ENCODE measurements around the gene EPAS1. TPM values are rescaled to one million over a fixed set of nuclear protein-coding genes. Genes with fewer than 3 reads are reported as not detected.

Gene EPAS1
- total and polyA plus RNA-seq, 2 of the 13 experiments (the other 11 are each of a cell fraction or from before 2014, with no cell fraction given), result 47.1 to 182 TPM

DNA sequence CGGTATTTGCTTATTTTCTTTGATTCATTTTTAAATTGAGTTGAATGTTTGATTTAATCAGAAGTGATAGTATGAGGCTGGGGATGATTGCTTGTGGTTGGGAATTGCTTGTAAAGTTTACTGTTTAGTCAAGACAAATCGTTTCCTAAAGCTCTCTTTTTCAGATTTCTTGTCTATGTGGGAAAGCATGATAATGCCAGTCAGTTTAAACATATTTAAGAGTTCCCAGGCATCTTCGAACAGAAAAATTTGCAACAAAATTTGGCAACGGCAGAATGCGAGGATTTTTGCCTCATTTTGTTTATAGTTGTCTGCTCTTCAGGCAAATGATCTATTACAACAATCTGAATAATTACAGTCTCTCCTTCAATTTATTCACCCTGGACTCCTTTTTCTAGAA, 22.5 kb downstream of the EPAS1 start (continued):
- TF ChIP-seq ZNF264 (CRISPR knock-in tag; IDR thresholded peaks at IDR 0.05), result no peak
- TF ChIP-seq, protein P1, sequence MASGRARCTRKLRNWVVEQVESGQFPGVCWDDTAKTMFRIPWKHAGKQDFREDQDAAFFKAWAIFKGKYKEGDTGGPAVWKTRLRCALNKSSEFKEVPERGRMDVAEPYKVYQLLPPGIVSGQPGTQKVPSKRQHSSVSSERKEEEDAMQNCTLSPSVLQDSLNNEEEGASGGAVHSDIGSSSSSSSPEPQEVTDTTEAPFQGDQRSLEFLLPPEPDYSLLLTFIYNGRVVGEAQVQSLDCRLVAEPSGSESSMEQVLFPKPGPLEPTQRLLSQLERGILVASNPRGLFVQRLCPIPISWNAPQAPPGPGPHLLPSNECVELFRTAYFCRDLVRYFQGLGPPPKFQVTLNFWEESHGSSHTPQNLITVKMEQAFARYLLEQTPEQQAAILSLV (CRISPR knock-in tag; IDR thresholded peaks at IDR 0.05; ENCODE audit: borderline replicate concordance), result no peak
- no peak for TF ChIP-seq DPF2 (CRISPR knock-in tag; IDR thresholded peaks at IDR 0.05; ENCODE audit: borderline replicate concordance, low read depth)
- no peak for TF ChIP-seq RBAK (CRISPR knock-in tag; IDR thresholded peaks at IDR 0.05)
- TF ChIP-seq, protein P2, sequence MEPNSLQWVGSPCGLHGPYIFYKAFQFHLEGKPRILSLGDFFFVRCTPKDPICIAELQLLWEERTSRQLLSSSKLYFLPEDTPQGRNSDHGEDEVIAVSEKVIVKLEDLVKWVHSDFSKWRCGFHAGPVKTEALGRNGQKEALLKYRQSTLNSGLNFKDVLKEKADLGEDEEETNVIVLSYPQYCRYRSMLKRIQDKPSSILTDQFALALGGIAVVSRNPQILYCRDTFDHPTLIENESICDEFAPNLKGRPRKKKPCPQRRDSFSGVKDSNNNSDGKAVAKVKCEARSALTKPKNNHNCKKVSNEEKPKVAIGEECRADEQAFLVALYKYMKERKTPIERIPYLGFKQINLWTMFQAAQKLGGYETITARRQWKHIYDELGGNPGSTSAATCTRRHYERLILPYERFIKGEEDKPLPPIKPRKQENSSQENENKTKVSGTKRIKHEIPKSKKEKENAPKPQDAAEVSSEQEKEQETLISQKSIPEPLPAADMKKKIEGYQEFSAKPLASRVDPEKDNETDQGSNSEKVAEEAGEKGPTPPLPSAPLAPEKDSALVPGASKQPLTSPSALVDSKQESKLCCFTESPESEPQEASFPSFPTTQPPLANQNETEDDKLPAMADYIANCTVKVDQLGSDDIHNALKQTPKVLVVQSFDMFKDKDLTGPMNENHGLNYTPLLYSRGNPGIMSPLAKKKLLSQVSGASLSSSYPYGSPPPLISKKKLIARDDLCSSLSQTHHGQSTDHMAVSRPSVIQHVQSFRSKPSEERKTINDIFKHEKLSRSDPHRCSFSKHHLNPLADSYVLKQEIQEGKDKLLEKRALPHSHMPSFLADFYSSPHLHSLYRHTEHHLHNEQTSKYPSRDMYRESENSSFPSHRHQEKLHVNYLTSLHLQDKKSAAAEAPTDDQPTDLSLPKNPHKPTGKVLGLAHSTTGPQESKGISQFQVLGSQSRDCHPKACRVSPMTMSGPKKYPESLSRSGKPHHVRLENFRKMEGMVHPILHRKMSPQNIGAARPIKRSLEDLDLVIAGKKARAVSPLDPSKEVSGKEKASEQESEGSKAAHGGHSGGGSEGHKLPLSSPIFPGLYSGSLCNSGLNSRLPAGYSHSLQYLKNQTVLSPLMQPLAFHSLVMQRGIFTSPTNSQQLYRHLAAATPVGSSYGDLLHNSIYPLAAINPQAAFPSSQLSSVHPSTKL (CRISPR knock-in tag; IDR thresholded peaks at IDR 0.05), result no peak
- no peak for TF ChIP-seq EED (CRISPR knock-in tag; IDR thresholded peaks at IDR 0.05)
- no peak for TF ChIP-seq FOXM1 (CRISPR knock-in tag; IDR thresholded peaks at IDR 0.05)
- TF ChIP-seq MBD4 (IDR thresholded peaks at IDR 0.05; ENCODE audit: borderline replicate concordance, low read length), result no peak

DNA sequence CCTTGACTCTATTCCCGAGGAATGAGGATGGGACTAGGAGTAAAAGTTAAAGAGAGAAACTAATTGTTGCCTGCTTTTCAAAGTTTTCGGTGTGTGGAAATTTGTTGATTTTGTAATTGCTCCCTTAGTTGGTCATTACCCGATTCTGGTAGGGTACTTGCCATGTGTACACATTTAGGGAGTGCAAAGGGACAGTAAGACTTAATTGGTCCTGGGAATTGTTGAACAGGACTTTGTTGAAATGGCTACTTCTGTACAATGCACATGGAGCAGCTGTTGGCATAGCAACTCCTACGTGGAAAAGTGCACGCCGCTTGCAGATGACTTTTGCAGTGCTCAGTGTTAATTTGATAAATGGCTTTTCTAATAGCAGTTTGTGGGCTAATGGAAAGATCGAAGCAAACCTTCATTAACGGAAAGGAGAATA, 22.9 kb downstream of the EPAS1 start:
- ATAC-seq (no peak), FAIRE-seq (no peak), DNase-seq (ENCODE audit: low spot score) (no peak)
- Histone ChIP-seq H3K36me3 (replicated peaks in 1 of 2; ENCODE audit: control insufficient read depth in 1 of 2, insufficient read depth in 2 of 2, low read length in 2 of 2) (peaks cover 2 to 3% of the 10 kb centered on the region in 2 experiments; a peak in 2 of 5 replicates), H3K79me2 (ENCODE audit: insufficient read depth, low read length) (peaks cover 96% of the 10 kb centered on the region), H3K27ac (ENCODE audit: extremely low read length, insufficient read depth, low read length) (peak overlapping the region; percentile 34), H3K9ac (ENCODE audit: insufficient read depth, low read depth, low read length) (no peak overlapping the region), H3K4me1 (ENCODE audit: insufficient read depth, low read length) (peaks cover 99% of the 10 kb centered on the region), H3K4me3 (replicated peaks in 1 of 3; ENCODE audit: insufficient read depth in 1 of 3, low read depth in 2 of 3, low read length in 3 of 3) (no peak overlapping the region; a peak in 1 of 6 replicates), H4K20me1 (ENCODE audit: insufficient read depth, low read length) (peaks cover 31% of the 10 kb centered on the region; the same call in 1 of the 2 replicates), H3K9me3 (ENCODE audit: low read length) (no peaks in the 10 kb centered on the region), H3K27me3 (ENCODE audit: control insufficient read depth in 1 of 2, insufficient read depth in 2 of 2, low read length in 2 of 2) (no peaks in the 10 kb centered on the region), H3K4me2 (ENCODE audit: low read depth, low read length) (peak overlapping the region; percentile 42), H2AFZ (ENCODE audit: low read length) (no peak overlapping the region)
- 52% methylated on average over 8 of the region's 8 CpGs for WGBS (ENCODE audit: low lambda C conversion rate)
- POLR2A ChIA-PET, result interaction anchor here (2.5 kb wide), 1 partner anchor 23 kb away, joined by 8 read pairs; the partner anchor contains the start of gene EPAS1
- CTCF ChIA-PET (ENCODE audit: low intra/inter-chr PET ratio, low total read pairs), result no interaction called here
- in situ Hi-C loops (cut with HindIII; ENCODE audit: extremely low pct_ligation_motif_present, low pct_unique_long_range_greater_than_20kb) (no loop called here), intact Hi-C loops (cut with micrococcal nuclease; ENCODE audit: unreplicated experiment) (no loop called here)
- no TSS peak for BruUV-seq (replicated peaks)
- TF ChIP-seq CEBPG (CRISPR knock-in tag; IDR thresholded peaks at IDR 0.05) (peak; percentile 21; the same call in 1 of the 2 replicates), EP300 (IDR thresholded peaks at IDR 0.05; ENCODE audit: low read depth in 2 of 2, low read length in 2 of 2) (peak in 1 of 2 experiments; percentile 28; a peak in 1 of 4 replicates), EP300 (CRISPR knock-in tag; IDR thresholded peaks at IDR 0.05; ENCODE audit: borderline replicate concordance) (no peak), RFX3 (CRISPR knock-in tag; IDR thresholded peaks at IDR 0.05) (0 out of 2 replicates have a peak, but pooled peaks have one; percentile 45), FOXA1 (IDR thresholded peaks at IDR 0.05) (no peak), FOXA1 (CRISPR knock-in tag; IDR thresholded peaks at IDR 0.05) (peak; percentile 26; the same call in 1 of the 2 replicates)
- TF ChIP-seq, protein P3, sequence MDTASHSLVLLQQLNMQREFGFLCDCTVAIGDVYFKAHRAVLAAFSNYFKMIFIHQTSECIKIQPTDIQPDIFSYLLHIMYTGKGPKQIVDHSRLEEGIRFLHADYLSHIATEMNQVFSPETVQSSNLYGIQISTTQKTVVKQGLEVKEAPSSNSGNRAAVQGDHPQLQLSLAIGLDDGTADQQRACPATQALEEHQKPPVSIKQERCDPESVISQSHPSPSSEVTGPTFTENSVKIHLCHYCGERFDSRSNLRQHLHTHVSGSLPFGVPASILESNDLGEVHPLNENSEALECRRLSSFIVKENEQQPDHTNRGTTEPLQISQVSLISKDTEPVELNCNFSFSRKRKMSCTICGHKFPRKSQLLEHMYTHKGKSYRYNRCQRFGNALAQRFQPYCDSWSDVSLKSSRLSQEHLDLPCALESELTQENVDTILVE (CRISPR knock-in tag; IDR thresholded peaks at IDR 0.05), result 0 out of 2 replicates have a peak, but pooled peaks have one; percentile 18
